ENCODE measurements around the gene RALGDS.

- TF ChIP-seq GATA2 (IDR thresholded peaks at IDR 0.05; ENCODE audit: insufficient read depth, insufficient read length, low read depth, low read length) (no peak), POLR2A (IDR thresholded peaks at IDR 0.05; ENCODE audit: low read depth, low read length) (no peak), CTCF (IDR thresholded peaks at IDR 0.05; ENCODE audit: extremely low read depth in 1 of 2, insufficient read depth in 1 of 2, low read depth in 1 of 2, low read length in 2 of 2) (no peak)
Observed at GRCh38 chr9:133137451-133138231, 16.6 kb upstream of the RALGDS start.

All from endothelial cell of umbilical vein (primary cell).